A673 (cell line): ENCODE measurements around the gene CPXM2. TPM values are rescaled to one million over a fixed set of nuclear protein-coding genes. Genes with fewer than 3 reads are reported as not detected.

ENCODE experiments used
- BruUV-seq: library from RNA; stranded (reverse); fragments of 400-500 nt; replicated peaks from 2 replicates; lab custom pipeline; 2021; lab: Mats Ljungman, UMichigan
- CTCF ChIA-PET: fragments of 300-600 bp; sonication (Branson Sonifier 250); formaldehyde crosslinking; loops from one replicate; lab custom pipeline; 2022; ENCODE audit warnings: antibody characterized with exemption; lab: Charles Lee
- POLR2A ChIA-PET: fragments of 300-600 bp; sonication (Branson Sonifier 250); formaldehyde crosslinking; loops from one replicate; lab custom pipeline; 2022; ENCODE audit warnings: antibody characterized with exemption; ENCODE audit not compliant: low non-redundant PET; lab: Charles Lee
- DNase-seq: peaks from one replicate; pipeline ENCODE4 v3.0.0-alpha.2; 2015; ENCODE audit warnings: low spot score
- H3K27ac ChIP-seq: fragments of 200-600 bp; sonication (generic); 2 replicates; pipeline ENCODE4 v1.5.1; 2016; ENCODE audit warnings: mixed run types, low read depth, mild to moderate bottlenecking, mixed read lengths, antibody characterized with exemption, low read length; ENCODE audit not compliant: poor library complexity, severe bottlenecking
- H3K27me3 ChIP-seq: fragments of 200-600 bp; sonication (generic); replicated peaks from 2 replicates; pipeline ENCODE4 v1.6.1; 2017; ENCODE audit warnings: mixed run types, low read depth, mild to moderate bottlenecking, mixed read lengths, antibody characterized with exemption, low read length; ENCODE audit not compliant: insufficient read depth, poor library complexity
- H3K36me3 ChIP-seq: fragments of 200-600 bp; sonication (generic); 2 replicates; pipeline ENCODE4 v1.6.1; 2016; ENCODE audit warnings: mixed run types, mild to moderate bottlenecking, mixed read lengths, antibody characterized with exemption, low read length; ENCODE audit not compliant: insufficient read depth, poor library complexity, severe bottlenecking
- H3K4me1 ChIP-seq: fragments of 200-600 bp; sonication (generic); 2 replicates; pipeline ENCODE4 v1.6.1; 2017; ENCODE audit warnings: mixed run types, mild to moderate bottlenecking, mixed read lengths, antibody characterized with exemption, low read length; ENCODE audit not compliant: insufficient read depth, poor library complexity, severe bottlenecking
- H3K4me3 ChIP-seq: fragments of 200-600 bp; sonication (generic); 2 replicates; pipeline ENCODE4 v1.5.1; 2016; ENCODE audit warnings: low read depth, mixed run types, mild to moderate bottlenecking, mixed read lengths, low read length; ENCODE audit not compliant: poor library complexity, severe bottlenecking
- H3K9me3 ChIP-seq: fragments of 200-600 bp; sonication (generic); 2 replicates; pipeline ENCODE4 v1.6.1; 2016; ENCODE audit warnings: mixed run types, low read depth, mild to moderate bottlenecking, mixed read lengths, antibody characterized with exemption, low read length; ENCODE audit not compliant: poor library complexity, severe bottlenecking
- EZH2 ChIP-seq: fragments of 200-600 bp; sonication (generic); IDR thresholded peaks from 2 replicates; pipeline ENCODE4 v1.6.1; 2017; ENCODE audit warnings: borderline replicate concordance, low read depth, mild to moderate bottlenecking, mixed read lengths, antibody characterized with exemption, low read length; ENCODE audit not compliant: poor library complexity, severe bottlenecking
- intact Hi-C: fragments of 100-400 bp; cut with micrococcal nuclease; formaldehyde crosslinking; loops from one replicate; pipeline ENCODE4 v1.10.0; 2022; ENCODE audit not compliant: unreplicated experiment
- total RNA-seq: library from RNA; stranded (reverse); gene quantifications from 2 replicates; pipeline ENCODE4 v1.2.3, GENCODE V29; 2021
- TF ChIP-seq, protein P1 (sequence below): fragments of 300-800, 200-600 bp; sonication (generic); conservative IDR thresholded peaks from 2 replicates; pipeline ENCODE4 v1.5.1; 2017; ENCODE audit warnings: low read depth, mild to moderate bottlenecking, antibody characterized with exemption, low read length, moderate library complexity, mixed read lengths

CPXM2 gene
- total RNA-seq, 1 experiment from 2014 or later = not detected

DNA sequence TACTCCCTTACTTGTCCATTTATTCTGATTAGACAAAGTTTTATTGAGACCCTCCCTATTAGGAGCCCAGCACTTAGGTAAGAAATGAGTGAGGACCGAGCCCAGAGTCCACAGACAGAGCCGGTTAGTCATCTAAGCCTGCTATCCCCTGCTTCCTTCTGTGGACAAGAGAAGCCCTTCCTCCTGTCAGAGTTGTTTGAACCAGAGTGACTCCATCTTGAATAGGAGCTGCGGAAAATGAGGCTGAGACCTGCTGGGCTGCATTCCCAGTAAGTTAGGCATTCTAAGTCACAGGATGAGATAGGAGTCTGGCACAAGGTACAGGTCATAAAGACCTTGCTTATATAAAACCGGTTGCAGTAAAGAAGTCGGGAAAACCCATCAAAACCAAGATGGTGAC, 109.1 kb downstream of the CPXM2 start:
- TF ChIP-seq, protein P1, sequence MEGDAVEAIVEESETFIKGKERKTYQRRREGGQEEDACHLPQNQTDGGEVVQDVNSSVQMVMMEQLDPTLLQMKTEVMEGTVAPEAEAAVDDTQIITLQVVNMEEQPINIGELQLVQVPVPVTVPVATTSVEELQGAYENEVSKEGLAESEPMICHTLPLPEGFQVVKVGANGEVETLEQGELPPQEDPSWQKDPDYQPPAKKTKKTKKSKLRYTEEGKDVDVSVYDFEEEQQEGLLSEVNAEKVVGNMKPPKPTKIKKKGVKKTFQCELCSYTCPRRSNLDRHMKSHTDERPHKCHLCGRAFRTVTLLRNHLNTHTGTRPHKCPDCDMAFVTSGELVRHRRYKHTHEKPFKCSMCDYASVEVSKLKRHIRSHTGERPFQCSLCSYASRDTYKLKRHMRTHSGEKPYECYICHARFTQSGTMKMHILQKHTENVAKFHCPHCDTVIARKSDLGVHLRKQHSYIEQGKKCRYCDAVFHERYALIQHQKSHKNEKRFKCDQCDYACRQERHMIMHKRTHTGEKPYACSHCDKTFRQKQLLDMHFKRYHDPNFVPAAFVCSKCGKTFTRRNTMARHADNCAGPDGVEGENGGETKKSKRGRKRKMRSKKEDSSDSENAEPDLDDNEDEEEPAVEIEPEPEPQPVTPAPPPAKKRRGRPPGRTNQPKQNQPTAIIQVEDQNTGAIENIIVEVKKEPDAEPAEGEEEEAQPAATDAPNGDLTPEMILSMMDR = no peak
- no peak for TF ChIP-seq EZH2
- Histone ChIP-seq H3K4me1 (no peaks in the 10 kb centered on the region), H3K4me3 (no peak overlapping the region), H3K36me3 (no peaks in the 10 kb centered on the region), H3K27me3 (peaks cover 64% of the 10 kb centered on the region), H3K9me3 (no peaks in the 10 kb centered on the region), H3K27ac (no peak overlapping the region)
- DNase-seq = no peak
- intact Hi-C loops = no loop called here
- no TSS peak for BruUV-seq
- ChIA-PET POLR2A (no interaction called here), CTCF (no interaction called here)

DNA sequence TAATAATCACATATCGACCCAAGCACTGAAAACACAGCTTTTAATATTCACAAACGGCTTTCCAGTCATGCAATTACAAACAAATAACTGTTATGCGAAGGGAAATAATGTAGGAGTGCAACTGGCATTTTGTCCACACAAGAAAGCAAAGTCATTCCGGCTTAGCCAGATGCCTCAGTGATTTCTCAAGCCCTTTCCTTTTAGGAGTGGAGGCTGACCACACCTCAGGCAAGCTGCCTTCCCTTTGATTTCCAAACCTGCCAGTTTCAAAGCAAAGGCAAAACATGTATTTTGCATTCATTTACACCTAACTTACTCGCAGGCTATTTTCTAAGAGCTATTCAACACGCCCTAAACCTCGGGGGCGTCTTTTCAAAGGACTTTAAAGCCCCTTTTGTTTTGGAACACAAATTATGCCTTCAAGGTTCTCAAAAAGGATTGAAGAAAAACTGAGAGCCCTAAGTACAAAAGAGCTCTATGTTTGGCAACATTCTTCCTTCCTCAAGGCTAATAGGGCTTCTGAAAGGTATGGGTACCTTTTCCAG, 109.6 kb downstream of the CPXM2 start:
- intact Hi-C loops = no loop called here
- BruUV-seq = no TSS peak
- no peaks in the 10 kb centered on the region for H3K4me1 ChIP-seq
- ChIA-PET CTCF (no interaction called here), POLR2A (no interaction called here)
- TF ChIP-seq, protein P1 = no peak
- no peak for TF ChIP-seq EZH2
- H3K4me3 ChIP-seq = no peak overlapping the region
- H3K27me3 ChIP-seq = peaks cover 69% of the 10 kb centered on the region
- DNase-seq = no peak
- H3K36me3 ChIP-seq = no peaks in the 10 kb centered on the region
- H3K9me3 ChIP-seq = no peaks in the 10 kb centered on the region
- H3K27ac ChIP-seq = no peak overlapping the region

DNA sequence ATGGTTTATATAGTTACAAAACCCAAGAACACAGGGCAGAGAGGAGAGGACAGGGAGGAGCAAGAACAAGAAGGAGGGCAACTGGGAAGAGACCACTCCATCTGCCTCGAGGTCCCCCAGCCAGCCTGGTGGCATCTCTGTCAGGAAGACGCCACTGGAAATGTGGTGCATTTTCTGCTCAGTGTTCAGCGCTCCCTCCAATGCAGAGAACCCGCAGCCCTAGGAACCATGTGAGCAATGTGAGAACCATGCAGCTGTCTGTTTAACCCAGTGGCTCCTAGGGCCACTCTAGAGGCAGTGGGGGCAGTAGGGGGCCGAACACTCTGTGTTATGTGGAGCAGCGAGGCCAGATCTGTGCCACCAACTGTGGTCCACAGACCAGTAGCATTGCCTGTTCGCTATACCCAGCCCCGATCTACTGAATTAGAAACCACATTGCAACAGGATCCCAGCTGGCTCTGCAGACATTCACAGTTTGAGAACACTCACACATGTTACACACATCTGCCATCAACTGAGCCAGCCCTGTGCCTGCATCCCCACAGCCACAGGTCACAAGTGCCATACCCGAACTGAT, 110.2 kb downstream of the CPXM2 start:
- H3K4me3 ChIP-seq = no peak overlapping the region
- no peaks in the 10 kb centered on the region for H3K4me1 ChIP-seq
- H3K36me3 ChIP-seq = no peaks in the 10 kb centered on the region
- CTCF ChIA-PET = no interaction called here
- H3K27ac ChIP-seq = no peak overlapping the region
- TF ChIP-seq, protein P1 = no peak
- TF ChIP-seq EZH2 = no peak
- no peak for DNase-seq
- H3K9me3 ChIP-seq = no peaks in the 10 kb centered on the region
- no TSS peak for BruUV-seq
- H3K27me3 ChIP-seq = peaks cover 75% of the 10 kb centered on the region
- intact Hi-C loops = no loop called here
- POLR2A ChIA-PET = no interaction called here
